GM06990 (cell line): Measurements from ENCODE around the gene S100A3.

Experiments used
- DNase-seq: peaks from one replicate; pipeline ENCODE4 v3.0.0-alpha.2; 2011; ENCODE audit not compliant: insufficient read length; ENCODE audit errors: extremely low read depth
- H3K27me3 ChIP-seq: replicated peaks from 2 replicates; pipeline ENCODE4 v1.6.0; 2011; ENCODE audit warnings: low read length; ENCODE audit not compliant: control insufficient read depth, insufficient read depth
- H3K36me3 ChIP-seq: 2 replicates; pipeline ENCODE4 v1.5.1; 2011; ENCODE audit warnings: low read length; ENCODE audit not compliant: control insufficient read depth, insufficient read depth
- H3K4me3 ChIP-seq: replicated peaks from 2 replicates; pipeline ENCODE4 v1.5.1; 2011; ENCODE audit warnings: low read depth, mild to moderate bottlenecking, control low read depth, low read length
- CTCF ChIP-seq: IDR thresholded peaks from 2 replicates; pipeline ENCODE4 v1.5.1; 2011; ENCODE audit warnings: low read length, control low read depth, mild to moderate bottlenecking, inconsistent platforms; ENCODE audit not compliant: insufficient read depth, poor library complexity, severe bottlenecking

Gene S100A3

GRCh38 chr1:153509036-153509435 is 40.0 kb downstream of the S100A3 start:
- H3K4me3 ChIP-seq, result no peak overlapping the region
- TF ChIP-seq CTCF, result no peak
- no peaks in the 10 kb centered on the region for H3K27me3 ChIP-seq
- DNase-seq, result no peak
- no peaks in the 10 kb centered on the region for H3K36me3 ChIP-seq

GRCh38 chr1:153507926-153508583 is 41.0 kb downstream of the S100A3 start:
- H3K36me3 ChIP-seq, result no peaks in the 10 kb centered on the region
- no peak for TF ChIP-seq CTCF
- no peak overlapping the region for H3K4me3 ChIP-seq

GRCh38 chr1:153506831-153507413 is 42.1 kb downstream of the S100A3 start:
- DNase-seq, result no peak
- no peaks in the 10 kb centered on the region for H3K36me3 ChIP-seq
- no peaks in the 10 kb centered on the region for H3K27me3 ChIP-seq
- no peak overlapping the region for H3K4me3 ChIP-seq
- TF ChIP-seq CTCF, result no peak

More at GRCh38 chr1:153507926-153508583, 41.0 kb downstream of the S100A3 start:
- DNase-seq, result no peak
- no peaks in the 10 kb centered on the region for H3K27me3 ChIP-seq

- Histone ChIP-seq H3K36me3 (no peaks in the 10 kb centered on the region), H3K4me3 (no peak overlapping the region), H3K27me3 (no peaks in the 10 kb centered on the region)
- no peak for TF ChIP-seq CTCF
- no peak for DNase-seq
Measured at GRCh38 chr1:153506386-153506785, 42.7 kb downstream of the S100A3 start.

GRCh38 chr1:153505576-153505975 is 43.5 kb downstream of the S100A3 start:
- Histone ChIP-seq H3K4me3 (no peak overlapping the region), H3K36me3 (no peaks in the 10 kb centered on the region), H3K27me3 (no peaks in the 10 kb centered on the region)
- no peak for DNase-seq
- TF ChIP-seq CTCF, result no peak
